ENCODE measurements around the gene TTBK1.

GRCh38 chr6:43298565-43299337, 55.5 kb downstream of the TTBK1 start:
- TF ChIP-seq POLR2A (IDR thresholded peaks at IDR 0.05), result no peak
- TF ChIP-seq, protein P1, sequence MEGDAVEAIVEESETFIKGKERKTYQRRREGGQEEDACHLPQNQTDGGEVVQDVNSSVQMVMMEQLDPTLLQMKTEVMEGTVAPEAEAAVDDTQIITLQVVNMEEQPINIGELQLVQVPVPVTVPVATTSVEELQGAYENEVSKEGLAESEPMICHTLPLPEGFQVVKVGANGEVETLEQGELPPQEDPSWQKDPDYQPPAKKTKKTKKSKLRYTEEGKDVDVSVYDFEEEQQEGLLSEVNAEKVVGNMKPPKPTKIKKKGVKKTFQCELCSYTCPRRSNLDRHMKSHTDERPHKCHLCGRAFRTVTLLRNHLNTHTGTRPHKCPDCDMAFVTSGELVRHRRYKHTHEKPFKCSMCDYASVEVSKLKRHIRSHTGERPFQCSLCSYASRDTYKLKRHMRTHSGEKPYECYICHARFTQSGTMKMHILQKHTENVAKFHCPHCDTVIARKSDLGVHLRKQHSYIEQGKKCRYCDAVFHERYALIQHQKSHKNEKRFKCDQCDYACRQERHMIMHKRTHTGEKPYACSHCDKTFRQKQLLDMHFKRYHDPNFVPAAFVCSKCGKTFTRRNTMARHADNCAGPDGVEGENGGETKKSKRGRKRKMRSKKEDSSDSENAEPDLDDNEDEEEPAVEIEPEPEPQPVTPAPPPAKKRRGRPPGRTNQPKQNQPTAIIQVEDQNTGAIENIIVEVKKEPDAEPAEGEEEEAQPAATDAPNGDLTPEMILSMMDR (IDR thresholded peaks at IDR 0.05), result no peak

Data from body of pancreas (tissue), 4 donors.